WTC11 (cell line): Measurements from ENCODE around the gene CIC. TPM values are rescaled to one million over a fixed set of nuclear protein-coding genes. Genes with fewer than 3 reads are reported as not detected.
A peak's percentile ranks its signal among the peaks of the same experiment; 100 is the strongest.

Experiments used
- ATAC-seq: fragments of 200-7000 bp; cut with Tn5 transposase; 2 replicates; pipeline ENCODE4 v1.10.0; 2021; ENCODE audit warnings: mild to moderate bottlenecking, moderate library complexity
- CTCF ChIA-PET: fragments of 300-600 bp; sonication (Branson Sonifier 250); formaldehyde crosslinking; loops from one replicate; lab custom pipeline; 2021; ENCODE audit warnings: antibody characterized with exemption; lab: Charles Lee
- POLR2A ChIA-PET: fragments of 350-600 bp; sonication (Branson Sonifier 250); formaldehyde crosslinking; loops from one replicate; lab custom pipeline; 2021; ENCODE audit warnings: antibody characterized with exemption; lab: Charles Lee
- DNase-seq: peaks from one replicate; pipeline ENCODE4 v3.0.0; 2021; ENCODE audit warnings: low spot score
- H3K27ac Mint-ChIP-seq: 2 replicates; pipeline ENCODE4 v1.8.0; 2021; ENCODE audit warnings: mixed read lengths
- H3K27me3 Mint-ChIP-seq: 2 replicates; pipeline ENCODE4 v1.8.0; 2021; ENCODE audit warnings: low read depth, mild to moderate bottlenecking, moderate library complexity, mixed read lengths
- H3K36me3 Mint-ChIP-seq: 2 replicates; pipeline ENCODE4 v1.8.0; 2021; ENCODE audit warnings: mixed read lengths
- H3K4me1 Mint-ChIP-seq: 2 replicates; pipeline ENCODE4 v1.8.0; 2022; ENCODE audit warnings: mixed read lengths
- H3K4me3 Mint-ChIP-seq: 2 replicates; pipeline ENCODE4 v1.8.0; 2021; ENCODE audit warnings: mild to moderate bottlenecking, moderate library complexity, mixed read lengths
- H3K9me3 Mint-ChIP-seq: 2 replicates; pipeline ENCODE4 v1.8.0; 2021; ENCODE audit warnings: mixed read lengths
- AFF4 ChIP-seq: sonication (generic); formaldehyde crosslinking; IDR thresholded peaks from 2 replicates; pipeline ENCODE4 v1.8.1; 2023; ENCODE audit warnings: mild to moderate bottlenecking, missing genetic modification reagents, borderline replicate concordance
- ATF2 ChIP-seq: sonication (generic); formaldehyde crosslinking; IDR thresholded peaks from 2 replicates; pipeline ENCODE4 v1.8.1; 2022; ENCODE audit warnings: low read depth, missing genetic modification reagents, borderline replicate concordance
- ATF3 ChIP-seq: sonication (generic); formaldehyde crosslinking; conservative IDR thresholded peaks from 2 replicates; pipeline ENCODE4 v1.8.1; 2022; ENCODE audit warnings: mild to moderate bottlenecking, missing genetic modification reagents
- CDX4 ChIP-seq: fragments of 250-450 bp; sonication (Bioruptor Pico); IDR thresholded peaks from 2 replicates; pipeline ENCODE4 v1.9.0; 2021; ENCODE audit warnings: moderate library complexity, mild to moderate bottlenecking, inconsistent platforms, borderline replicate concordance
- CREM ChIP-seq: sonication (generic); formaldehyde crosslinking; IDR thresholded peaks from 2 replicates; pipeline ENCODE4 v1.8.1; 2022; ENCODE audit warnings: mild to moderate bottlenecking, missing genetic modification reagents, moderate library complexity
- ERG ChIP-seq: fragments of 250-450 bp; sonication (Bioruptor Pico); IDR thresholded peaks from 2 replicates; pipeline ENCODE4 v1.8.0; 2021; ENCODE audit warnings: mild to moderate bottlenecking
- ETV6 ChIP-seq: sonication (generic); formaldehyde crosslinking; IDR thresholded peaks from 2 replicates; pipeline ENCODE4 v1.8.1; 2022; ENCODE audit warnings: mild to moderate bottlenecking, missing genetic modification reagents
- FOXJ3 ChIP-seq: sonication (generic); formaldehyde crosslinking; IDR thresholded peaks from 2 replicates; pipeline ENCODE4 v1.9.0; 2021; ENCODE audit warnings: missing genetic modification reagents, mild to moderate bottlenecking, borderline replicate concordance
- FOXP4 ChIP-seq: sonication (generic); formaldehyde crosslinking; IDR thresholded peaks from 2 replicates; pipeline ENCODE4 v1.8.0; 2022; ENCODE audit warnings: mild to moderate bottlenecking, missing genetic modification reagents
- MAX ChIP-seq: sonication (generic); formaldehyde crosslinking; IDR thresholded peaks from 2 replicates; pipeline ENCODE4 v1.8.0; 2022; ENCODE audit warnings: mild to moderate bottlenecking, missing genetic modification reagents
- NR3C1 ChIP-seq: sonication (generic); formaldehyde crosslinking; conservative IDR thresholded peaks from 2 replicates; pipeline ENCODE4 v1.8.1; 2023; ENCODE audit warnings: low read depth, mild to moderate bottlenecking, missing genetic modification reagents
- RORB ChIP-seq: fragments of 250-450 bp; sonication (Bioruptor Pico); IDR thresholded peaks from 2 replicates; pipeline ENCODE4 v1.9.0; 2021; ENCODE audit warnings: mild to moderate bottlenecking
- SOX15 ChIP-seq: fragments of 250-450 bp; sonication (Bioruptor Pico); IDR thresholded peaks from 2 replicates; pipeline ENCODE4 v1.9.0; 2021; ENCODE audit warnings: mild to moderate bottlenecking
- TEAD4 ChIP-seq: sonication (generic); formaldehyde crosslinking; IDR thresholded peaks from 2 replicates; pipeline ENCODE4 v1.8.0; 2022; ENCODE audit warnings: mild to moderate bottlenecking, missing genetic modification reagents
- ZNF219 ChIP-seq: sonication (generic); formaldehyde crosslinking; IDR thresholded peaks from 2 replicates; pipeline ENCODE4 v1.8.0; 2023; ENCODE audit warnings: missing genetic modification reagents, mild to moderate bottlenecking, borderline replicate concordance
- ZNF317 ChIP-seq: sonication (generic); formaldehyde crosslinking; IDR thresholded peaks from 2 replicates; pipeline ENCODE4 v1.8.1; 2023; ENCODE audit warnings: low read depth, mild to moderate bottlenecking, moderate library complexity, missing genetic modification reagents, borderline replicate concordance
- ZNF396 ChIP-seq: fragments of 250-450 bp; sonication (Bioruptor Pico); IDR thresholded peaks from 2 replicates; pipeline ENCODE4 v1.8.0; 2021; ENCODE audit warnings: mild to moderate bottlenecking, moderate library complexity, borderline replicate concordance
- ZNF423 ChIP-seq: fragments of 250-450 bp; sonication (Bioruptor Pico); IDR thresholded peaks from 2 replicates; pipeline ENCODE4 v2.1.2; 2022; ENCODE audit warnings: mild to moderate bottlenecking, moderate library complexity
- total RNA-seq: library from RNA; stranded (reverse); gene quantifications from 3 replicates; pipeline ENCODE4 v1.2.3, GENCODE V29; 2021

CIC gene
- total RNA-seq, 1 experiment from 2014 or later, result 55.8 TPM

- TF ChIP-seq ZNF219 (CRISPR knock-in tag), result no peak
- no peak for TF ChIP-seq SOX15 (CRISPR knock-in tag)
- no peak for TF ChIP-seq CDX4 (CRISPR knock-in tag)
Measured at GRCh38 chr19:42283188-42284065, 14.4 kb downstream of the CIC start (continued).

GRCh38 chr19:42284066-42284501, 15.0 kb downstream of the CIC start:
- POLR2A ChIA-PET, result interaction anchor here (1.0 kb wide), 1 partner anchor 41 kb away, joined by 3 read pairs; no protein-coding TSS in a partner anchor
- H3K4me3 Mint-ChIP-seq, result no peak overlapping the region
- DNase-seq (peak; percentile 62), ATAC-seq (no peak; the same call in 1 of the 2 replicates)
- CTCF ChIA-PET, result interaction anchor here (0.6 to 1.4 kb wide), 5 partner anchors 11 to 41 kb away, joined by 3 to 7 read pairs (median 4); partner anchors contain the start of gene GSK3A
- peak; percentile 37; the same call in 1 of the 2 replicates for TF ChIP-seq ZNF423 (CRISPR knock-in tag)
- no peak for TF ChIP-seq NR3C1 (CRISPR knock-in tag)
- 0 out of 2 replicates have a peak, but pooled peaks have one; percentile 37 for TF ChIP-seq FOXP4 (CRISPR knock-in tag)
- TF ChIP-seq ZNF396 (CRISPR knock-in tag), result no peak
- no peak for TF ChIP-seq TEAD4 (CRISPR knock-in tag)
- no peak for TF ChIP-seq ERG (CRISPR knock-in tag)
- no peak for TF ChIP-seq MAX (CRISPR knock-in tag)
- no peaks in the 10 kb centered on the region for H3K27me3 Mint-ChIP-seq
- H3K9me3 Mint-ChIP-seq, result no peaks in the 10 kb centered on the region
- H3K4me1 Mint-ChIP-seq, result peaks cover 33% of the 10 kb centered on the region
- peaks cover 4% of the 10 kb centered on the region; the same call in 1 of the 2 replicates for H3K36me3 Mint-ChIP-seq
- no peak overlapping the region for H3K27ac Mint-ChIP-seq

- ATAC-seq (no peak; the same call in 1 of the 2 replicates), DNase-seq (no peak)
- ChIA-PET CTCF (interaction anchor here (0.6 to 1.4 kb wide), 8 partner anchors 9 to 149 kb away, joined by 3 to 7 read pairs (median 4); partner anchors contain the start of gene GSK3A), POLR2A (interaction anchor here (1.0 kb wide), 1 partner anchor 42 kb away, joined by 3 read pairs; no protein-coding TSS in a partner anchor)
- peaks cover 26% of the 10 kb centered on the region for H3K4me1 Mint-ChIP-seq
- no peaks in the 10 kb centered on the region for H3K9me3 Mint-ChIP-seq
- peak overlapping the region; percentile 88 for H3K27ac Mint-ChIP-seq
- peak overlapping the region; percentile 89 for H3K4me3 Mint-ChIP-seq
- H3K36me3 Mint-ChIP-seq, result peaks cover 7% of the 10 kb centered on the region; the same call in 1 of the 2 replicates
- H3K27me3 Mint-ChIP-seq, result no peaks in the 10 kb centered on the region
- TF ChIP-seq ZNF317, result no peak
- TF ChIP-seq TEAD4 (CRISPR knock-in tag), result no peak
- no peak for TF ChIP-seq AFF4
- TF ChIP-seq ETV6 (CRISPR knock-in tag), result no peak
- TF ChIP-seq ZNF423 (CRISPR knock-in tag), result no peak
- no peak for TF ChIP-seq ATF3 (CRISPR knock-in tag)
- no peak for TF ChIP-seq FOXJ3
- TF ChIP-seq RORB, result no peak
- TF ChIP-seq ATF2, result no peak
- no peak for TF ChIP-seq CREM
Measured at GRCh38 chr19:42284591-42285341, 15.7 kb downstream of the CIC start.
